Measurements from ENCODE around the gene TSPAN14. TPM values are rescaled to one million over a fixed set of nuclear protein-coding genes. Genes with fewer than 3 reads are reported as not detected.

The TSPAN14 gene
- total RNA-seq, 2 donors from 2014 or later: 24.2 to 34.7 TPM

DNA sequence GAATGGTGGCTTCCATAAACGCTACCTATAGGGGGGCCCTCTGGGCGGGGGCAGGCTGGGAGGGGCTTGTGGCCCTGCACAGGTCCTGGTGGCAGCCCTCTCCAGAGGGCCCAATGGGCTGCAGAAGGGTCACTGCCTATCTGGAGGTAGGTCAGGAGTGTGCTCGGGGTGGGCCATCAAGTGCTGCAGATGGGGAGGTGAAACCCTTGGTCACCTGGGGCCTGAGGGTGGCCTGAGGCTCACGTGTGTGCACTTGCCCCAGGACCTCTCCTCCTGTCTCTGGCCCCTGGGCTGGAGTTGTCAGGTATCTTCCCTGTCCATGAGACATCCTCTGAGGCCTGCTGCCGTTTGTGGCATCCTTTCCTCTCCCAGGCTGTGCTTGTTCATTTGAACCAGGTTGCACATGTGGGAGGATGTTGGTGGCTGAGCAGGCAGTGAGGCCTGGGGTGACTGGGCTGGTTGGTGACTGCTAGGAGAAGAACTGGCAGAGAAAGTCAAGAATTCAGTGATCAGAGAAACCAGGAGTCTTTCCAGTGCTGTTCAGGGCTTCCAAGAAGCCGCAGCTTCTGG is 62.5 kb downstream of the TSPAN14 start:
- DNase-seq (ENCODE audit: low spot score): no peak
- TF ChIP-seq, protein P1, sequence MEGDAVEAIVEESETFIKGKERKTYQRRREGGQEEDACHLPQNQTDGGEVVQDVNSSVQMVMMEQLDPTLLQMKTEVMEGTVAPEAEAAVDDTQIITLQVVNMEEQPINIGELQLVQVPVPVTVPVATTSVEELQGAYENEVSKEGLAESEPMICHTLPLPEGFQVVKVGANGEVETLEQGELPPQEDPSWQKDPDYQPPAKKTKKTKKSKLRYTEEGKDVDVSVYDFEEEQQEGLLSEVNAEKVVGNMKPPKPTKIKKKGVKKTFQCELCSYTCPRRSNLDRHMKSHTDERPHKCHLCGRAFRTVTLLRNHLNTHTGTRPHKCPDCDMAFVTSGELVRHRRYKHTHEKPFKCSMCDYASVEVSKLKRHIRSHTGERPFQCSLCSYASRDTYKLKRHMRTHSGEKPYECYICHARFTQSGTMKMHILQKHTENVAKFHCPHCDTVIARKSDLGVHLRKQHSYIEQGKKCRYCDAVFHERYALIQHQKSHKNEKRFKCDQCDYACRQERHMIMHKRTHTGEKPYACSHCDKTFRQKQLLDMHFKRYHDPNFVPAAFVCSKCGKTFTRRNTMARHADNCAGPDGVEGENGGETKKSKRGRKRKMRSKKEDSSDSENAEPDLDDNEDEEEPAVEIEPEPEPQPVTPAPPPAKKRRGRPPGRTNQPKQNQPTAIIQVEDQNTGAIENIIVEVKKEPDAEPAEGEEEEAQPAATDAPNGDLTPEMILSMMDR (IDR thresholded peaks at IDR 0.05): no peak
- peaks cover 88% of the 10 kb centered on the region for H3K36me3 ChIP-seq
- H3K9me3 ChIP-seq: no peaks in the 10 kb centered on the region
- H3K27ac ChIP-seq: peak overlapping the region in 1 of 2 donors; percentile 13
- no peak overlapping the region for H3K4me3 ChIP-seq
- H3K27me3 ChIP-seq: no peaks in the 10 kb centered on the region
- H3K4me1 ChIP-seq: peaks cover 0 to 28% of the 10 kb centered on the region in 2 donors

DNA sequence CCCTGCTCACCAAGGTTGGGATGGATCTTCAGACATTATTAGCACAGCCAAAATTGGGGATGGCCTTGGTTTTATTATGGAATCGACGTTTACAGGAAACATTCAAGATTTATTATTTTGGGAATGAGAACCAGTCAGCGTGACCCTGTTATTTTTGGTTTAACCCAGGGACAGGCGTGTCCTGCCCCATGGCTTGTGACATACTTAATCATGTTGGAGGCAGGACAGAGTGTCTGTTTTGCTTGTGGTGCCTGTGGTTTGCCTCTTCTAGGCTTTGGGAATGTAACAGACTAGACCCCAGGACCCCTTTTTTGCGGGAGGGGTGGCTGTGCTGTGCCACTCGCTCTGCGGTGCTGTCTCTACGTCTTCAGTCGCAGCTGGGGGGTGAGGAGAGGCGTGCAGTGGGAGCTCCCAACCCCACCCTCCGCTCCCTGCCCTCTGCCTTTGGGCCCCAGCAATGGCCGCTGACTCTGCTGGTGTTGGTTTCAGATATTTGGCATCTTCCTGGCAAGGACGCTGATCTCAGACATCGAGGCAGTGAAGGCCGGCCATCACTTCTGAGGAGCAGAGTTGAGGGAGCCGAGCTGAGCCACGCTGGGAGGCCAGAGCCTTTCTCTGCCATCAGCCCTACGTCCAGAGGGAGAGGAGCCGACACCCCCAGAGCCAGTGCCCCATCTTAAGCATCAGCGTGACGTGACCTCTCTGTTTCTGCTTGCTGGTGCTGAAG is 63.5 kb downstream of the TSPAN14 start:
- Histone ChIP-seq H3K27ac (peak overlapping the region in 1 of 2 donors; percentile 35), H3K27me3 (no peaks in the 10 kb centered on the region), H3K36me3 (peaks cover 80% of the 10 kb centered on the region), H3K4me1 (peaks cover 0 to 28% of the 10 kb centered on the region in 2 donors), H3K4me3 (no peak overlapping the region), H3K9me3 (no peaks in the 10 kb centered on the region)
- TF ChIP-seq, protein P1 (IDR thresholded peaks at IDR 0.05): no peak
- no peak for DNase-seq (ENCODE audit: low spot score)

DNA sequence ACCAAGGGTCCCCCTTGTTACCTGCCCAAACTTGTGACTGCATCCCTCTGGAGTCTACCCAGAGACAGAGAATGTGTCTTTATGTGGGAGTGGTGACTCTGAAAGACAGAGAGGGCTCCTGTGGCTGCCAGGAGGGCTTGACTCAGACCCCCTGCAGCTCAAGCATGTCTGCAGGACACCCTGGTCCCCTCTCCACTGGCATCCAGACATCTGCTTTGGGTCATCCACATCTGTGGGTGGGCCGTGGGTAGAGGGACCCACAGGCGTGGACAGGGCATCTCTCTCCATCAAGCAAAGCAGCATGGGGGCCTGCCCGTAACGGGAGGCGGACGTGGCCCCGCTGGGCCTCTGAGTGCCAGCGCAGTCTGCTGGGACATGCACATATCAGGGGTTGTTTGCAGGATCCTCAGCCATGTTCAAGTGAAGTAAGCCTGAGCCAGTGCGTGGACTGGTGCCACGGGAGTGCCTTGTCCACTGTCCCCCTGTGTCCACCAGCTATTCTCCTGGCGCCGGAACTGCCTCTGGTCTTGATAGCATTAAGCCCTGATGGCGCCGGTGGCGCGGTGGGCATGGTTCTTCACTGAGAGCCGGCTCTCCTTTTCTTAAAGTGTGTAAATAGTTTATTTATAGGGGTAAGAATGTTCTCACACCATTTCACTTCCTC is 64.2 kb downstream of the TSPAN14 start:
- H3K27ac ChIP-seq: peak overlapping the region in 1 of 2 donors; percentile 35
- H3K9me3 ChIP-seq: no peaks in the 10 kb centered on the region
- TF ChIP-seq, protein P1 (IDR thresholded peaks at IDR 0.05): no peak
- peaks cover 73% of the 10 kb centered on the region for H3K36me3 ChIP-seq
- H3K4me3 ChIP-seq: no peak overlapping the region
- peaks cover 0 to 28% of the 10 kb centered on the region in 2 donors for H3K4me1 ChIP-seq
- no peaks in the 10 kb centered on the region for H3K27me3 ChIP-seq
- DNase-seq (ENCODE audit: low spot score): no peak

DNA sequence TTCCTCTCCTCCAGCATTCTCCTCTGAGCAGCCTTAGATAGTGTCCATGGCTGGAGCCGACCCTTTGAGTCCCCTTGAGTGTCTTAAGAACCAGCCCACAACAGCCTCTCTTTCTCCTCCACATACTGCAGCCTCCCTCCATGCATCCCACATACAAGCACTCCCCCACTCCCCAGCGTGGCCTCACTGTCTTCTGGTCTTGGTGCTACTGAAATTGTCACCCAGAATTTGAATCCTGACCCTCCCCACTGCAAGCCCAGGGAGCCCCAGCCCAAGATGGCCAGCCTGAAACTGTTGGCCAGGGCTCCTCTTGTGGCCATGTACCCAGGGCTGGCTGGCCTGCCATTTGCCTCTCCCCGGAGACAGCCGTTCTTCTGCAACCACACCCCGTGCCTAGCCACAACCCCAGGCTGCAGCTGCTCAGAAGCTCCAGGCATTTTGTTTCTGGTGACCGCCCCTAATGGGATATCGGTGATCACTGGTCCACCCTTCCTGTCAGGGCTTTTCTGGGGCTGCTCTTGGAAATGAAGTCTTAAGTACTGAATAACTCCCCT is 64.8 kb downstream of the TSPAN14 start:
- H3K27ac ChIP-seq: peak overlapping the region in 1 of 2 donors; percentile 1
- TF ChIP-seq, protein P1 (IDR thresholded peaks at IDR 0.05): no peak
- no peak overlapping the region for H3K4me3 ChIP-seq
- DNase-seq (ENCODE audit: low spot score): no peak
- H3K9me3 ChIP-seq: no peaks in the 10 kb centered on the region
- H3K4me1 ChIP-seq: peaks cover 0 to 31% of the 10 kb centered on the region in 2 donors
- H3K36me3 ChIP-seq: peaks cover 67% of the 10 kb centered on the region
- H3K27me3 ChIP-seq: no peaks in the 10 kb centered on the region

DNA sequence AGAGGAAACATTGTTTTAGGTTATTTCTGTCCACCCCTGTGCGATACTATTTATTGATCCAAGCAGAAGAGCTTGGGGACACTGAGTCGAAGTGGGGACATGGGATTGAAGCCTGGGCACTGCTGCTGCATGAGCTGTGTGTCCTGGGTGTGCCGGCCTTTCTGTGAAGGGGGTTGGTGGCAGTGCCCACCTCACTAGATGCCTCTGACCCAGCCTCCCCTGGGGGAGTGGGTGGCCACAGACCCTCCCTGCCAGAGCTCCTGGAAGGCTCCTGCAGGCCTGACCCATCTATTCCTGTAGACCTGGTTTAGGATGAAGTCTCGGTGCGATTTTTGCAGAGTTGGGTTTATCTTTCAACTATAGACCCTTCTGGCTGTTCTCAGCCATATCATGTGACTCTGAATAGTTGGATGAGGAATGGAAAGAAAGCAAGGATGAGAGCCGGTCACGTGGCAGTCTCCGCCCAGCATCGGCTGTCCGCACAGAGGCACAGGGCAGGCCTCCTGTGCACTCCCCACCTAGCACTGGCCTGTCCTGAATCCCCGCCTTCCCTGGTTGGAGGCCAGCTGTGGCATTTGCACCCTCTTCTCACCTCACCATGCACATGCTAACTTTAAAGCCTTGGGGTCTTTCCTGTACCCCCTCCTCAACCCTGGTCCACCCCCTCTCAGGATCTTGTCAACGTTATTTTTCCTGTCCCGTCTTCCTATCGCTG is 66.0 kb downstream of the TSPAN14 start:
- H3K36me3 ChIP-seq: peaks cover 56% of the 10 kb centered on the region
- TF ChIP-seq, protein P1 (IDR thresholded peaks at IDR 0.05): no peak
- no peak for DNase-seq (ENCODE audit: low spot score)

More for the DNA sequence above, 66.0 kb downstream of the TSPAN14 start:
- no peaks in the 10 kb centered on the region for H3K9me3 ChIP-seq
- H3K4me3 ChIP-seq: no peak overlapping the region
- peaks cover 0 to 39% of the 10 kb centered on the region in 2 donors for H3K4me1 ChIP-seq
- H3K27ac ChIP-seq: no peak overlapping the region
- H3K27me3 ChIP-seq: no peaks in the 10 kb centered on the region
